Measurements from ENCODE around the gene MAP3K14. TPM values are rescaled to one million over a fixed set of nuclear protein-coding genes. Genes with fewer than 3 reads are reported as not detected.
A peak's percentile ranks its signal among the peaks of the same experiment; 100 is the strongest.
"Not testable (repeated sequence)": the region's sequence is repeated elsewhere in the genome, so short reads cannot be mapped to it uniquely, and the experiment has no call there.

Gene MAP3K14
- total and polyA plus RNA-seq, 2 experiments from 2014 or later = 1.3 to 2.9 TPM

DNA sequence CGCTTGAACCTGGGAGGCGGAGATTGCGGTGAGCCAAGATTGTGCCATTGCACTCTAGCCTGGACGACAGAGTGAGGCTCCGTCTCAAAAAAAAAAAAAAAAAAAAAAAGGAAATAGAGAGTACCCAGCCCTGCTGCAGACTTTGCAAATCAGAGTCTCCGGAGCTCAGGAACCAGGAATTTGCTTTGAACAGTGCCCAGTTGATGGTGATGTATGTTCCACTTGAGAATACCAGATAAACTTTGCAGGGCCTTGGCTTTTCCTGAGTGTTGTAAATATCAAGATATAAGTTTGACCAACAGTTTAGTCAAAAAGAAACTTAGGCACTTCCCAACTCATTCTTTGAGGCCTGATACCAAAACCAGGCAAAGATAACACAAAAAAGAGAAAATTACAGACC lies 30.6 kb upstream of the MAP3K14 start:
- Histone ChIP-seq H3K4me1 (ENCODE audit: low read depth) (peaks cover 24% of the 10 kb centered on the region), H3K36me3 (no peaks in the 10 kb centered on the region), H3K27me3 (no peaks in the 10 kb centered on the region), H3K27ac (no peak overlapping the region), H3K9me3 (ENCODE audit: low read depth) (no peaks in the 10 kb centered on the region), H3K4me3 (no peak overlapping the region)
- DNase-seq (ENCODE audit: low read depth in 1 of 2, low spot score in 1 of 2) = peak; percentile 21 to 78
- no peak for TF ChIP-seq CTCF (IDR thresholded peaks at IDR 0.05; ENCODE audit: low read depth, low read length)

- H3K27ac ChIP-seq = no peak overlapping the region
- TF ChIP-seq CTCF (IDR thresholded peaks at IDR 0.05; ENCODE audit: low read depth, low read length) = no peak
- peak in 1 of 2 donors; percentile 92 for DNase-seq (ENCODE audit: low read depth in 1 of 2, low spot score in 1 of 2)
- no peaks in the 10 kb centered on the region for H3K9me3 ChIP-seq (ENCODE audit: low read depth)
- H3K27me3 ChIP-seq = no peaks in the 10 kb centered on the region
- peaks cover 31% of the 10 kb centered on the region for H3K4me1 ChIP-seq (ENCODE audit: low read depth)
- H3K36me3 ChIP-seq = no peaks in the 10 kb centered on the region
- H3K4me3 ChIP-seq = no peak overlapping the region
Observed at GRCh38 chr17:45346216-45347015, 29.6 kb upstream of the MAP3K14 start.

DNA sequence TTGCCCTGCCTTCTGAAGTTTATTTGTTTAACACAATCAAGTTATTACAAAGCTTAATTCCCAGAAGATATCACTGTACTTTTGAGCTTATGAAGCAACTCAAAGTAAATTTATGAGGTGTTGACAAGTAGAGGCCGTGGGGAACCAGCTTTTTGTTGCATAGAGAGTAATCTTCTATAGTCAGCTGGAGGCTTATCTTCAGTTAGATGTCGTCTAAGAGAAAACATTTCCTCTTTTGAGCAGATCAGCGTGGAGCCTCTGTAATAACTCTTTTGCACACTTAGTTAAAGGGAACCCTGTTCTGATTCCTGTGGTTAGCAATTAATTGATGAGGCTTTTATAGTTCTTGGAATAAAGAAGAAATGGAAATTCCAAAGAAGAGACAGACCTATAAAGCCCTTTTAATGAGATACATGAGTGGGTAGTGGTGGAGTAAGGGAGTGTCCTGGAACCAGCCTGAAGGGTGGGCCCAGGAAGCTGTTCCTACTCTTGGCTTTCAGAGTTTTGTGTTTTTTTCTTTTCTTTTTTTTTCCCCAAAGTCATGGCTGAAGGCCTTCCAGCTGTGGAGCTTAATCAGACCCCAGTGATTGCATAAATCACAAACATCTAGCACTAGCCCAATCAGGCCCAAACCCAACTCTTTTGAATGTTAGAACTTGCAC lies 28.9 kb upstream of the MAP3K14 start:
- Histone ChIP-seq H3K4me1 (ENCODE audit: low read depth) (peaks cover 31% of the 10 kb centered on the region), H3K4me3 (no peak overlapping the region), H3K27ac (no peak overlapping the region), H3K9me3 (ENCODE audit: low read depth) (no peaks in the 10 kb centered on the region), H3K36me3 (no peaks in the 10 kb centered on the region), H3K27me3 (no peaks in the 10 kb centered on the region)
- no peak for TF ChIP-seq CTCF (IDR thresholded peaks at IDR 0.05; ENCODE audit: low read depth, low read length)
- peak in 1 of 2 donors; percentile 95 for DNase-seq (ENCODE audit: low read depth in 1 of 2, low spot score in 1 of 2)

GRCh38 chr17:45345246-45345553 lies 28.4 kb upstream of the MAP3K14 start:
- Histone ChIP-seq H3K27ac (no peak overlapping the region), H3K36me3 (no peaks in the 10 kb centered on the region), H3K4me3 (no peak overlapping the region), H3K4me1 (ENCODE audit: low read depth) (peaks cover 31% of the 10 kb centered on the region), H3K9me3 (ENCODE audit: low read depth) (no peaks in the 10 kb centered on the region), H3K27me3 (no peaks in the 10 kb centered on the region)
- TF ChIP-seq CTCF (IDR thresholded peaks at IDR 0.05; ENCODE audit: low read depth, low read length) = no peak
- DNase-seq (ENCODE audit: low read depth in 1 of 2, low spot score in 1 of 2) = no peak

DNA sequence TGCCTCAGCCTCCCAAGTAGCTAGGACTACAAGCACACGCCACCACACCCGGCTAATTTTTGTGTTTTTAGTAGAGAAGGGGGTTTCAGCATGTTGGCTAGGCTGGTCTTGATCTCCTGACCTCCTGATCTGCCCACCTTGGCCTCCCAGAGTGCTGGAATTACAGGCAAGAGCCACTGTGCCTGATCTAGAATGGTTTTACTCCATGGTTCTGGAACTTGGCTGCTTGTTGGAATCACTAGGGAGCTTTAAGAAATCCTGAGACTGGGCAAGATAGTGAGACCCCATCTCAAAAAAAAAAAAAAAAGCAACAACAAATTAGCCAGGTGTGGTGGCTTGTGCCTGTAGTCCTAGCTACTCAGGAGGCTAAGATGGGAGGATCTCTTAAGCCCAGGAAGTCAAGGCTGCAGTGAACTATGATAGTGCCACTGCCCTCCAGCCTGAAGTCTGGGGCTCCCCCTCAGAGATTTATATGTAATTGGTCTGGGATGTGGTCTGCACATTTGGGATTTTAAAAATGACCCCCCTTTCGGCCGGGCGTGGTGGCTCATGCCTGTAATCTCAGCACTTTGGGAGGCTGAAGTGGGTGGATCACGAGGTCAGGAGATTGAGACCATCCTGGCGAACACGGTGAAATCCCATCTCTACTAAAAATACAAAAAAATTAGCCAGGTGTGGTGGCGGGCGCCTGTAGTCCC lies 27.3 kb upstream of the MAP3K14 start:
- H3K36me3 ChIP-seq; DNase-seq (ENCODE audit: low read depth in 1 of 2, low spot score in 1 of 2); H3K4me3 ChIP-seq; H3K27ac ChIP-seq; H3K27me3 ChIP-seq; H3K9me3 ChIP-seq (ENCODE audit: low read depth): not testable (repeated sequence)
- peaks cover 31% of the 10 kb centered on the region for H3K4me1 ChIP-seq (ENCODE audit: low read depth)

Measured in cardiac muscle cell (in vitro differentiated cells and primary cell).